Osteocyte (in vitro differentiated cells): ENCODE data around the gene WDR7. TPM values are rescaled to one million over a fixed set of nuclear protein-coding genes. Genes with fewer than 3 reads are reported as not detected.

ENCODE experiments used
- DNase-seq: peaks from one replicate; pipeline ENCODE4 v3.0.0; 2021; ENCODE audit warnings: mixed read lengths; ENCODE audit not compliant: unreplicated experiment; ENCODE audit errors: extremely low spot score
- H3K27ac Mint-ChIP-seq: one replicate; pipeline ENCODE4 v1.8.0; 2021; ENCODE audit warnings: mild to moderate bottlenecking, mixed read lengths; ENCODE audit not compliant: unreplicated experiment
- H3K27me3 Mint-ChIP-seq: one replicate; pipeline ENCODE4 v1.8.0; 2021; ENCODE audit warnings: mixed read lengths; ENCODE audit not compliant: unreplicated experiment
- H3K36me3 Mint-ChIP-seq: one replicate; pipeline ENCODE4 v1.8.0; 2021; ENCODE audit warnings: mixed read lengths; ENCODE audit not compliant: unreplicated experiment
- H3K4me1 Mint-ChIP-seq: one replicate; pipeline ENCODE4 v1.8.0; 2021; ENCODE audit warnings: mixed read lengths; ENCODE audit not compliant: unreplicated experiment
- H3K4me3 Mint-ChIP-seq: one replicate; pipeline ENCODE4 v1.8.0; 2021; ENCODE audit warnings: mild to moderate bottlenecking, moderate library complexity, mixed read lengths; ENCODE audit not compliant: unreplicated experiment
- H3K9me3 Mint-ChIP-seq: one replicate; pipeline ENCODE4 v1.8.0; 2021; ENCODE audit warnings: mixed read lengths; ENCODE audit not compliant: unreplicated experiment
- CTCF ChIP-seq: fragments of 200-600 bp; sonication (generic); IDR thresholded peaks from 2 replicates; pipeline ENCODE4 v1.5.0; 2021; ENCODE audit warnings: antibody characterized with exemption, mild to moderate bottlenecking, moderate library complexity
- long read RNA-seq: library from polyadenylated mRNA; unstranded; transcript quantifications from one replicate; pipeline ENCODE4 v2.0.0, GENCODE V29; 2021
- total RNA-seq: library from RNA; stranded (reverse); gene quantifications from 2 replicates; pipeline ENCODE4 v1.2.1, GENCODE V29; 2021

The WDR7 gene
- total RNA-seq: 25.9 and 26.9 TPM in 2 replicates
- long read RNA-seq, partial matches to known transcripts: 29 of 32 reads
- long read RNA-seq, other reads (novel, unspliced or antisense): 3 of 32 reads

- peaks cover 24% of the 10 kb centered on the region for H3K4me1 Mint-ChIP-seq
- H3K9me3 Mint-ChIP-seq: peaks cover 11% of the 10 kb centered on the region
- TF ChIP-seq CTCF: no peak
- peak within 1 kb of the TSS; percentile 86 for H3K4me3 Mint-ChIP-seq
- peak within 1 kb of the TSS; percentile 91 for H3K27ac Mint-ChIP-seq
- DNase-seq: peak; percentile 97
- no peaks in the 10 kb centered on the region for H3K27me3 Mint-ChIP-seq
- H3K36me3 Mint-ChIP-seq: peaks cover 2% of the 10 kb centered on the region
Measured at GRCh38 chr18:56650944-56651770, at the start of gene WDR7. TSS of gene WDR7 (plus strand) at chr18:56651359. CDS start at chr18:56672516, 21,157 bp downstream.

GRCh38 chr18:56606618-56607017 lies 44.5 kb upstream of the WDR7 start:
- Mint-ChIP-seq H3K9me3 (no peaks in the 10 kb centered on the region), H3K27ac (no peak overlapping the region), H3K4me3 (no peak overlapping the region), H3K4me1 (no peaks in the 10 kb centered on the region), H3K27me3 (no peaks in the 10 kb centered on the region), H3K36me3 (peaks cover 34% of the 10 kb centered on the region)
- no peak for DNase-seq
- TF ChIP-seq CTCF: no peak

- Mint-ChIP-seq H3K9me3 (no peaks in the 10 kb centered on the region), H3K4me3 (no peak overlapping the region), H3K4me1 (no peaks in the 10 kb centered on the region), H3K27ac (no peak overlapping the region), H3K36me3 (peaks cover 52% of the 10 kb centered on the region), H3K27me3 (no peaks in the 10 kb centered on the region)
- no peak for DNase-seq
- no peak for TF ChIP-seq CTCF
Measured at GRCh38 chr18:56615738-56616520, 35.2 kb upstream of the WDR7 start.

GRCh38 chr18:56627991-56628390 lies 23.2 kb upstream of the WDR7 start:
- TF ChIP-seq CTCF: no peak
- Mint-ChIP-seq H3K4me3 (no peak overlapping the region), H3K27ac (no peak overlapping the region), H3K4me1 (peaks cover 19% of the 10 kb centered on the region), H3K9me3 (no peaks in the 10 kb centered on the region), H3K27me3 (no peaks in the 10 kb centered on the region), H3K36me3 (peaks cover 7% of the 10 kb centered on the region)
- no peak for DNase-seq
